ENCODE results near the gene ARID1B. TPM values are rescaled to one million over a fixed set of nuclear protein-coding genes. Genes with fewer than 3 reads are reported as not detected.

The ARID1B gene
- total RNA-seq, 2 donors from 2014 or later: 43.9 to 44.6 TPM

GRCh38 chr6:156989159-156989806 lies 212.1 kb downstream of the ARID1B start:
- no peak overlapping the region for H3K27ac ChIP-seq
- no peak overlapping the region for H3K4me3 ChIP-seq
- H3K4me1 ChIP-seq: peaks cover 0 to 35% of the 10 kb centered on the region in 2 donors
- H3K36me3 ChIP-seq: no peaks in the 10 kb centered on the region
- no peak for TF ChIP-seq CTCF (IDR thresholded peaks at IDR 0.05)
- no peak for DNase-seq (ENCODE audit: low spot score)
- no peaks in the 10 kb centered on the region for H3K9me3 ChIP-seq
- no peaks in the 10 kb centered on the region for H3K27me3 ChIP-seq

- no peak overlapping the region for H3K4me3 ChIP-seq
- no peak for DNase-seq (ENCODE audit: low spot score)
- TF ChIP-seq CTCF (IDR thresholded peaks at IDR 0.05): no peak
These were observed 215.0 kb downstream of the ARID1B start for GRCh38 chr6:156992020-156992804.

GRCh38 chr6:156993713-156994112 lies 216.5 kb downstream of the ARID1B start:
- H3K4me3 ChIP-seq: no peak overlapping the region
- peaks cover 0 to 32% of the 10 kb centered on the region in 2 donors for H3K4me1 ChIP-seq

More at GRCh38 chr6:156992020-156992804, 215.0 kb downstream of the ARID1B start:
- H3K9me3 ChIP-seq: no peaks in the 10 kb centered on the region
- H3K36me3 ChIP-seq: no peaks in the 10 kb centered on the region
- peak overlapping the region in 1 of 2 donors; percentile 17 for H3K27ac ChIP-seq
- peaks cover 0 to 43% of the 10 kb centered on the region in 2 donors for H3K4me1 ChIP-seq
- H3K27me3 ChIP-seq: no peaks in the 10 kb centered on the region

GRCh38 chr6:156994215-156995076 lies 217.3 kb downstream of the ARID1B start:
- H3K27ac ChIP-seq: no peak overlapping the region
- no peaks in the 10 kb centered on the region for H3K9me3 ChIP-seq
- no peak overlapping the region for H3K4me3 ChIP-seq
- peaks cover 0 to 29% of the 10 kb centered on the region in 2 donors for H3K4me1 ChIP-seq
- H3K36me3 ChIP-seq: no peaks in the 10 kb centered on the region
- DNase-seq (ENCODE audit: low spot score): no peak
- no peak for TF ChIP-seq CTCF (IDR thresholded peaks at IDR 0.05)
- no peaks in the 10 kb centered on the region for H3K27me3 ChIP-seq

More at GRCh38 chr6:156993713-156994112, 216.5 kb downstream of the ARID1B start:
- Histone ChIP-seq H3K9me3 (no peaks in the 10 kb centered on the region), H3K27me3 (no peaks in the 10 kb centered on the region), H3K27ac (no peak overlapping the region), H3K36me3 (no peaks in the 10 kb centered on the region)
- no peak for TF ChIP-seq CTCF (IDR thresholded peaks at IDR 0.05)
- no peak for DNase-seq (ENCODE audit: low spot score)

GRCh38 chr6:156995502-156995901 lies 218.3 kb downstream of the ARID1B start:
- no peak for TF ChIP-seq CTCF (IDR thresholded peaks at IDR 0.05)
- no peak for DNase-seq (ENCODE audit: low spot score)
- no peaks in the 10 kb centered on the region for H3K27me3 ChIP-seq
- no peaks in the 10 kb centered on the region for H3K9me3 ChIP-seq
- no peak overlapping the region for H3K27ac ChIP-seq
- H3K4me3 ChIP-seq: no peak overlapping the region
- no peaks in the 10 kb centered on the region for H3K36me3 ChIP-seq
- H3K4me1 ChIP-seq: peaks cover 0 to 29% of the 10 kb centered on the region in 2 donors
